OCI-LY1 (cell line): ENCODE measurements around the gene CAMTA1.

Experiments used
- CTCF ChIP-seq: fragments of 200-600 bp; sonication (generic), shearing (Covaris generic); IDR thresholded peaks from 2 replicates; pipeline ENCODE4 v1.5.1; 2017; ENCODE audit warnings: mild to moderate bottlenecking, antibody characterized with exemption, low read length, moderate library complexity, mixed read lengths
- EZH2 ChIP-seq: fragments of 200-600 bp; sonication (generic), shearing (Covaris generic); IDR thresholded peaks from 2 replicates; pipeline ENCODE4 v1.8.0; 2017; ENCODE audit warnings: borderline replicate concordance, mixed run types, mild to moderate bottlenecking, antibody characterized with exemption, low read length, moderate library complexity, mixed read lengths

- TF ChIP-seq CTCF (no peak), EZH2 (no peak)
These were observed 3.1 kb upstream of the CAMTA1 start for GRCh38 chr1:6782151-6782550.
